Endothelial cell of umbilical vein (primary cell): ENCODE data around the gene TNS4. TPM values are rescaled to one million over a fixed set of nuclear protein-coding genes. Genes with fewer than 3 reads are reported as not detected.

Experiments
- BruUV-seq: library from RNA; stranded (reverse); fragments of 400-500 nt; replicated peaks from 2 replicates; lab custom pipeline; 2021; lab: Mats Ljungman, UMichigan
- CTCF ChIA-PET: fragments of 300-600, 350-600 bp; sonication (Branson Sonifier 250); formaldehyde crosslinking; loops from one replicate; lab custom pipeline; 2021; ENCODE audit warnings: antibody characterized with exemption, inconsistent platforms; lab: Charles Lee
- POLR2A ChIA-PET: fragments of 300-600, 350-600 bp; sonication (Branson Sonifier 250); formaldehyde crosslinking; loops from one replicate; lab custom pipeline; 2021; ENCODE audit warnings: antibody characterized with exemption, inconsistent platforms; lab: Charles Lee
- DNase-seq: peaks from one replicate; pipeline ENCODE4 v3.0.0-alpha.2; 2011; ENCODE audit warnings: low read depth, low spot score
- FAIRE-seq: peaks from 2 replicates; lab custom pipeline; 2011; peaks lifted over from hg19 to GRCh38; lab: Jason Lieb, UNC
- H2AFZ ChIP-seq: 2 replicates; pipeline ENCODE4 v1.6.0; 2012; ENCODE audit warnings: low read depth, low read length, control low read depth, inconsistent platforms
- H3K27ac ChIP-seq: 2 replicates; pipeline ENCODE4 v1.5.1; 2011; ENCODE audit warnings: low read depth, mild to moderate bottlenecking, control low read depth, low read length, moderate library complexity; ENCODE audit not compliant: insufficient read depth
- H3K27me3 ChIP-seq, 2 experiments: 2 replicates each; pipeline versions ENCODE4 v1.6.0 to v1.6.1; 2011; ENCODE audit warnings: low read length in 2 of 2, mixed read lengths in 1 of 2; ENCODE audit not compliant: control insufficient read depth in 2 of 2, insufficient read depth in 2 of 2
- H3K36me3 ChIP-seq, 2 experiments: 2 replicates in 1 of 2; 3 replicates in 1 of 2; pipeline ENCODE4 v1.5.1; 2011; ENCODE audit warnings: low read length in 2 of 2, mild to moderate bottlenecking in 1 of 2, moderate library complexity in 1 of 2; ENCODE audit not compliant: control insufficient read depth in 2 of 2, insufficient read depth in 2 of 2; ENCODE audit errors: extremely low read depth in 1 of 2
- H3K4me1 ChIP-seq: 3 replicates; pipeline ENCODE4 v1.5.1; 2011; ENCODE audit warnings: mild to moderate bottlenecking, low read length; ENCODE audit not compliant: control insufficient read depth, insufficient read depth; ENCODE audit errors: extremely low read depth
- H3K4me2 ChIP-seq: 2 replicates; pipeline ENCODE4 v1.6.1; 2011; ENCODE audit warnings: low read length, control low read depth, mixed read lengths; ENCODE audit not compliant: insufficient read depth
- H3K4me3 ChIP-seq, 3 experiments: fragments of 200-600 bp in 1 of 3; sonication (generic), shearing (Covaris generic) in 1 of 3; replicated peaks in 1 of 3; 2 replicates each; pipeline ENCODE4 v1.5.1; 2011 to 2016; ENCODE audit warnings: control low read depth in 3 of 3, low read length in 3 of 3, mild to moderate bottlenecking in 2 of 3, inconsistent platforms in 1 of 3, low read depth in 1 of 3, moderate library complexity in 1 of 3; ENCODE audit not compliant: insufficient read depth in 1 of 3
- H3K79me2 ChIP-seq: 2 replicates; pipeline ENCODE4 v1.6.0; 2012; ENCODE audit warnings: low read length, inconsistent platforms; ENCODE audit not compliant: control insufficient read depth, insufficient read depth
- H3K9ac ChIP-seq: replicated peaks from 2 replicates; pipeline ENCODE3; 2011; ENCODE audit warnings: low read length, control low read depth; ENCODE audit not compliant: insufficient read depth; ENCODE audit errors: extremely low read depth
- H3K9me1 ChIP-seq: replicated peaks from 3 replicates; pipeline ENCODE4 v1.6.0; 2011; ENCODE audit warnings: mild to moderate bottlenecking, low read length; ENCODE audit not compliant: control insufficient read depth, insufficient read depth; ENCODE audit errors: extremely low read depth
- H3K9me3 ChIP-seq: replicated peaks from 2 replicates; pipeline ENCODE4 v1.5.1; 2012; ENCODE audit warnings: low read length, inconsistent platforms; ENCODE audit not compliant: control insufficient read depth, insufficient read depth
- H4K20me1 ChIP-seq: replicated peaks from 2 replicates; pipeline ENCODE3; 2011; ENCODE audit warnings: mild to moderate bottlenecking, low read length; ENCODE audit not compliant: control insufficient read depth, insufficient read depth; ENCODE audit errors: extremely low read depth
- CTCF ChIP-seq, 2 donors: IDR thresholded peaks; 1 replicate in 1 of 2; 2 replicates in 1 of 2; pipeline ENCODE4 v1.5.1; 2011; ENCODE audit warnings: low read length in 2 of 2, mild to moderate bottlenecking in 2 of 2, moderate library complexity in 2 of 2, control low read depth in 1 of 2, inconsistent platforms in 1 of 2, low read depth in 1 of 2; ENCODE audit not compliant: insufficient read depth in 1 of 2; ENCODE audit errors: extremely low read depth in 1 of 2
- EZH2 ChIP-seq: IDR thresholded peaks from 2 replicates; pipeline ENCODE4 v1.6.1; 2012; ENCODE audit warnings: borderline replicate concordance, low read depth, mild to moderate bottlenecking, moderate library complexity, low read length, inconsistent platforms; ENCODE audit not compliant: severe bottlenecking
- FOS ChIP-seq: IDR thresholded peaks from 2 replicates; pipeline ENCODE4 v1.6.1; 2011; ENCODE audit warnings: mild to moderate bottlenecking, low read length, moderate library complexity, borderline replicate concordance; ENCODE audit not compliant: insufficient read depth
- GATA2 ChIP-seq: IDR thresholded peaks from 2 replicates; pipeline ENCODE4 v1.7.0; 2011; ENCODE audit warnings: low read depth, mild to moderate bottlenecking, moderate library complexity, mixed read lengths, low read length; ENCODE audit not compliant: insufficient read length, insufficient read depth
- JUN ChIP-seq: IDR thresholded peaks from 2 replicates; pipeline ENCODE4 v1.6.1; 2011; ENCODE audit warnings: borderline replicate concordance, low read depth; ENCODE audit not compliant: insufficient read length, insufficient read depth
- MAX ChIP-seq: IDR thresholded peaks from 2 replicates; pipeline ENCODE4 v1.6.1; 2011; ENCODE audit not compliant: insufficient read depth, insufficient read length
- MYC ChIP-seq: IDR thresholded peaks from one replicate; pipeline ENCODE4 v1.6.1; 2011; ENCODE audit warnings: mild to moderate bottlenecking, low read depth, low read length
- POLR2A ChIP-seq: IDR thresholded peaks from 2 replicates; pipeline ENCODE4 v1.6.1; 2012; ENCODE audit warnings: low read depth, mild to moderate bottlenecking, control low read depth, low read length
- POLR2AphosphoS5 ChIP-seq: IDR thresholded peaks from 2 replicates; pipeline ENCODE4 v1.6.1; 2012; ENCODE audit warnings: low read depth, mild to moderate bottlenecking, control low read depth, low read length, moderate library complexity; ENCODE audit not compliant: insufficient read depth
- dilution Hi-C: fragments of 300-500 bp; cut with MboI; formaldehyde crosslinking; loops from one replicate; pipeline ENCODE4 v1.15.0; 2019; ENCODE audit warnings: low sequenced_read_pairs; ENCODE audit not compliant: extremely low pct_ligation_motif_present
- intact Hi-C: fragments of 100-400 bp; cut with micrococcal nuclease; formaldehyde crosslinking; loops from one replicate; pipeline ENCODE4 v1.10.0; 2022
- polyA plus RNA-seq, 4 experiments: library from polyadenylated mRNA; depleted of rRNA in 3 of 4; stranded (reverse) in 3 of 4; unstranded in 1 of 4; fragments of >200 nt; gene quantifications; 2 replicates each; pipeline versions ENCODE4 v1.2.1 to v1.2.3, GENCODE V29; 2011 to 2012; ENCODE audit warnings: missing spikeins in 1 of 4
- total RNA-seq: library from RNA; stranded (reverse); gene quantifications from 2 replicates; pipeline ENCODE4 v1.2.3, GENCODE V29; 2021

The TNS4 gene
- total and polyA plus RNA-seq, 2 donors (not counting 3 experiments of a cell fraction or from before 2014, with no cell fraction given) = not detected

- no peak overlapping the region for H3K4me2 ChIP-seq
These were observed 40.3 kb downstream of the TNS4 start for GRCh38 chr17:40460968-40461731.

GRCh38 chr17:40460604-40460967, 40.8 kb downstream of the TNS4 start:
- no peaks in the 10 kb centered on the region for H3K27me3 ChIP-seq
- FAIRE-seq (no peak), DNase-seq (no peak)
- no TSS peak for BruUV-seq
- H3K79me2 ChIP-seq = no peaks in the 10 kb centered on the region
- intact Hi-C loops = no loop called here
- no peak overlapping the region for H3K9ac ChIP-seq
- H3K9me3 ChIP-seq = no peaks in the 10 kb centered on the region
- no peaks in the 10 kb centered on the region for H3K9me1 ChIP-seq
- peaks cover 12 to 37% of the 10 kb centered on the region in 2 experiments for H3K36me3 ChIP-seq
- ChIA-PET CTCF (interaction anchor here (0.5 to 4.5 kb wide), 9 partner anchors 10 to 155 kb away, joined by 3 to 31 read pairs (median 3); no protein-coding TSS in a partner anchor), POLR2A (no interaction called here)
- H2AFZ ChIP-seq = no peak overlapping the region
- no peak overlapping the region for H3K4me3 ChIP-seq
- TF ChIP-seq GATA2 = no peak
- no peak for TF ChIP-seq EZH2
- TF ChIP-seq FOS = no peak
- TF ChIP-seq POLR2A = no peak
- TF ChIP-seq CTCF (IDR thresholded peaks at IDR 0.05; ENCODE audit: extremely low read depth in 1 of 2, insufficient read depth in 1 of 2, low read depth in 1 of 2, low read length in 2 of 2) = no peak
- no peak for TF ChIP-seq POLR2AphosphoS5
- TF ChIP-seq MYC = no peak
- no peak for TF ChIP-seq MAX
- no peak for TF ChIP-seq JUN
- no peaks in the 10 kb centered on the region for H4K20me1 ChIP-seq
- H3K27ac ChIP-seq = no peak overlapping the region
- no peak overlapping the region for H3K4me2 ChIP-seq
- dilution Hi-C loops = no loop called here
- H3K4me1 ChIP-seq = no peaks in the 10 kb centered on the region

More at GRCh38 chr17:40460968-40461731, 40.3 kb downstream of the TNS4 start:
- Histone ChIP-seq H3K4me3 (no peak overlapping the region), H3K27me3 (peaks cover 0 to 1% of the 10 kb centered on the region in 2 experiments), H3K4me1 (no peaks in the 10 kb centered on the region), H3K27ac (no peak overlapping the region), H3K36me3 (peaks cover 6 to 31% of the 10 kb centered on the region in 2 experiments), H2AFZ (no peak overlapping the region), H4K20me1 (no peaks in the 10 kb centered on the region), H3K9me1 (no peaks in the 10 kb centered on the region), H3K79me2 (no peaks in the 10 kb centered on the region), H3K9ac (no peak overlapping the region), H3K9me3 (no peaks in the 10 kb centered on the region)
- CTCF ChIA-PET = interaction anchor here (0.8 to 4.5 kb wide), 7 partner anchors 11 to 154 kb away, joined by 3 to 31 read pairs (median 4); no protein-coding TSS in a partner anchor
- FAIRE-seq (no peak), DNase-seq (no peak)
- dilution Hi-C loops (no loop called here), intact Hi-C loops (no loop called here)
- TF ChIP-seq GATA2 (no peak), EZH2 (no peak), POLR2A (peak; percentile 38), MAX (no peak), POLR2AphosphoS5 (peak; percentile 41)
- BruUV-seq = no TSS peak
- POLR2A ChIA-PET = no interaction called here
